WTC11 (cell line): ENCODE measurements around the gene MPHOSPH6. TPM values are rescaled to one million over a fixed set of nuclear protein-coding genes. Genes with fewer than 3 reads are reported as not detected.

Source experiments
- ZNF138 ChIP-seq: sonication (generic); formaldehyde crosslinking; conservative IDR thresholded peaks from 2 replicates; pipeline ENCODE4 v1.8.1; 2022; ENCODE audit warnings: mild to moderate bottlenecking, moderate library complexity, missing genetic modification reagents
- total RNA-seq: library from RNA; stranded (reverse); gene quantifications from 3 replicates; pipeline ENCODE4 v1.2.3, GENCODE V29; 2021
- TF ChIP-seq, protein P1 (sequence below): sonication (generic); formaldehyde crosslinking; IDR thresholded peaks from 2 replicates; pipeline ENCODE4 v1.8.0; 2022; ENCODE audit warnings: missing genetic modification reagents
- TF ChIP-seq, protein P2 (sequence below): sonication (generic); formaldehyde crosslinking; IDR thresholded peaks from 2 replicates; pipeline ENCODE4 v1.8.1; 2023; ENCODE audit warnings: mild to moderate bottlenecking, missing genetic modification reagents

The MPHOSPH6 gene
- total RNA-seq, 1 experiment from 2014 or later, result 30.8 TPM

DNA sequence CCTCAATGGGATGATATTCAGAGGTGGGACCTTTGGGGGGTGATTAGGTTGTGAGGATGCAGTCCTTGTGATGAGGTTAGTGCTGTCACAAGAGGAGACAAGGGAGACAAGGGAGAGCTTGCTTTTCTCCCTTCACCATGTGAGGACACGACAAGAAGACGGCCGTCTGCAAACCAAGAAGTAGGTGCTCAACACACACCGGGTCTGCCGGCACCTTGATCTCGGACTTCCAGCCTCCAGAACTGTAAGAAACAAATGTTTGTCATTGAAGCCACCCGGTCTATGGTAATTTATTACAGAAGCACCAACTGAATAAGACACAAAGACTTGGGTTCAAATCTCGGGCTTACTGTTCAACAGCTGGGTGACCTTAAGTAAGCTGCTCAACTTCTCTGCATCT is 64.9 kb downstream of the MPHOSPH6 start (continued):
- TF ChIP-seq, protein P1, sequence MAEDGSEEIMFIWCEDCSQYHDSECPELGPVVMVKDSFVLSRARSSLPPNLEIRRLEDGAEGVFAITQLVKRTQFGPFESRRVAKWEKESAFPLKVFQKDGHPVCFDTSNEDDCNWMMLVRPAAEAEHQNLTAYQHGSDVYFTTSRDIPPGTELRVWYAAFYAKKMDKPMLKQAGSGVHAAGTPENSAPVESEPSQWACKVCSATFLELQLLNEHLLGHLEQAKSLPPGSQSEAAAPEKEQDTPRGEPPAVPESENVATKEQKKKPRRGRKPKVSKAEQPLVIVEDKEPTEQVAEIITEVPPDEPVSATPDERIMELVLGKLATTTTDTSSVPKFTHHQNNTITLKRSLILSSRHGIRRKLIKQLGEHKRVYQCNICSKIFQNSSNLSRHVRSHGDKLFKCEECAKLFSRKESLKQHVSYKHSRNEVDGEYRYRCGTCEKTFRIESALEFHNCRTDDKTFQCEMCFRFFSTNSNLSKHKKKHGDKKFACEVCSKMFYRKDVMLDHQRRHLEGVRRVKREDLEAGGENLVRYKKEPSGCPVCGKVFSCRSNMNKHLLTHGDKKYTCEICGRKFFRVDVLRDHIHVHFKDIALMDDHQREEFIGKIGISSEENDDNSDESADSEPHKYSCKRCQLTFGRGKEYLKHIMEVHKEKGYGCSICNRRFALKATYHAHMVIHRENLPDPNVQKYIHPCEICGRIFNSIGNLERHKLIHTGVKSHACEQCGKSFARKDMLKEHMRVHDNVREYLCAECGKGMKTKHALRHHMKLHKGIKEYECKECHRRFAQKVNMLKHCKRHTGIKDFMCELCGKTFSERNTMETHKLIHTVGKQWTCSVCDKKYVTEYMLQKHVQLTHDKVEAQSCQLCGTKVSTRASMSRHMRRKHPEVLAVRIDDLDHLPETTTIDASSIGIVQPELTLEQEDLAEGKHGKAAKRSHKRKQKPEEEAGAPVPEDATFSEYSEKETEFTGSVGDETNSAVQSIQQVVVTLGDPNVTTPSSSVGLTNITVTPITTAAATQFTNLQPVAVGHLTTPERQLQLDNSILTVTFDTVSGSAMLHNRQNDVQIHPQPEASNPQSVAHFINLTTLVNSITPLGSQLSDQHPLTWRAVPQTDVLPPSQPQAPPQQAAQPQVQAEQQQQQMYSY (CRISPR knock-in tag), result no peak
- TF ChIP-seq, protein P2, sequence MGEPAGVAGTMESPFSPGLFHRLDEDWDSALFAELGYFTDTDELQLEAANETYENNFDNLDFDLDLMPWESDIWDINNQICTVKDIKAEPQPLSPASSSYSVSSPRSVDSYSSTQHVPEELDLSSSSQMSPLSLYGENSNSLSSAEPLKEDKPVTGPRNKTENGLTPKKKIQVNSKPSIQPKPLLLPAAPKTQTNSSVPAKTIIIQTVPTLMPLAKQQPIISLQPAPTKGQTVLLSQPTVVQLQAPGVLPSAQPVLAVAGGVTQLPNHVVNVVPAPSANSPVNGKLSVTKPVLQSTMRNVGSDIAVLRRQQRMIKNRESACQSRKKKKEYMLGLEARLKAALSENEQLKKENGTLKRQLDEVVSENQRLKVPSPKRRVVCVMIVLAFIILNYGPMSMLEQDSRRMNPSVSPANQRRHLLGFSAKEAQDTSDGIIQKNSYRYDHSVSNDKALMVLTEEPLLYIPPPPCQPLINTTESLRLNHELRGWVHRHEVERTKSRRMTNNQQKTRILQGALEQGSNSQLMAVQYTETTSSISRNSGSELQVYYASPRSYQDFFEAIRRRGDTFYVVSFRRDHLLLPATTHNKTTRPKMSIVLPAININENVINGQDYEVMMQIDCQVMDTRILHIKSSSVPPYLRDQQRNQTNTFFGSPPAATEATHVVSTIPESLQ (CRISPR knock-in tag), result no peak
- TF ChIP-seq ZNF138, result no peak

Other genes with a start within 250 kb of the MPHOSPH6 start
- gene SDR42E1, start 158.8 kb downstream of the MPHOSPH6 start, total RNA-seq, result 0.05 to 0.07 TPM (median 0.05 TPM) in 3 replicates
- 0.16 to 0.55 TPM (median 0.23 TPM) in 3 replicates for gene HSD17B2, start 135.0 kb downstream of the MPHOSPH6 start, total RNA-seq